Measurements from ENCODE around the gene CASP12.

GRCh38 chr11:104876861-104877431 lies 21.3 kb downstream of the CASP12 start:
- TF ChIP-seq CTCF (optimal IDR thresholded peaks at IDR 0.05 in 1 of 3, IDR thresholded peaks at IDR 0.05 in 1 of 3, conservative IDR thresholded peaks at IDR 0.05 in 1 of 3; ENCODE audit: extremely low read depth in 1 of 3, insufficient read depth in 2 of 3, low read length in 3 of 3), result no peak
- TF ChIP-seq EZH2 (IDR thresholded peaks at IDR 0.05; ENCODE audit: low read length), result no peak

Data from keratinocyte (primary cell).